ENCODE data around the gene YBX2. TPM values are rescaled to one million over a fixed set of nuclear protein-coding genes. Genes with fewer than 3 reads are reported as not detected.
"Not testable (repeated sequence)": the region's sequence is repeated elsewhere in the genome, so short reads cannot be mapped to it uniquely, and the experiment has no call there.

The YBX2 gene
- total RNA-seq, 1 experiment from 2014 or later: 0.65 TPM

DNA sequence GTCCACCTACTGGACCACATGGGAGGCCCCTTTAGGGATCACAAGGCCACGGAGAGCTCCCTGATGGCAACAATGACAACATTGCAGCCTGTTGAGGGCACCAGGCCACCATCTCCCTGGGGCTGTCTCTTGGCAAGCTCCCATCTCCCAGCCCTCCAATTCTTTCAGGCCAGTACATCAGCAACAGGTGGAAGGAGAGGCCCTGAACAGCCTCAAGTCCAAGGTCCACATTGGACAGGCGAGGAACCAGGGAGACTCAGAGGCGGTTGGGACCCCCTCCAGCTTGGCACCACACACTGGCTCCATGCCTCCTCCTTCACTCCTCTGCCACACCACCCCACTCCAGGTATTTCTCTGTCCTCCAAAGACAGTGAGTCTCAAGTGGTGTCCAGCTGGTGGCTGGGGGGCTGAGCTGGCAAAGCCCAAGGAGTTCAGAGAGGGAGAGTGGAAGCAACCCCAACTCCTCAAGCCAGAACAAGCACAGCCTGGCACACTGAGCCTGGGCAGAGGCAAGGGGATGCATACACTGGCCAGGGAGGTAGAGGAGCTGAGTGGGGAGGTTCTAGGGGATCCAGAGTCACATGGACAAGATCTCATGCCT is 40.6 kb upstream of the YBX2 start:
- Histone ChIP-seq H3K27me3 (ENCODE audit: insufficient read depth, low read depth) (no peaks in the 10 kb centered on the region), H3F3A (ENCODE audit: insufficient read depth, low read depth) (peaks cover 5% of the 10 kb centered on the region; the same call in 1 of the 2 replicates), H3K9me3 (ENCODE audit: insufficient read depth, low read depth) (no peaks in the 10 kb centered on the region), H4K20me1 (ENCODE audit: insufficient read depth) (no peaks in the 10 kb centered on the region), H3K36me3 (ENCODE audit: low read depth) (no peaks in the 10 kb centered on the region), H3K79me2 (ENCODE audit: low read depth) (no peaks in the 10 kb centered on the region), H3K9me2 (ENCODE audit: insufficient read depth) (no peaks in the 10 kb centered on the region), H2AFZ (no peak overlapping the region), H3K4me2 (no peak overlapping the region), H3K4me3 (no peak overlapping the region), H3K27ac (no peak overlapping the region), H3K4me1 (replicated peaks; ENCODE audit: insufficient read depth) (peaks cover 7% of the 10 kb centered on the region; the same call in 1 of the 2 replicates)
- intact Hi-C loops (cut with micrococcal nuclease; ENCODE audit: unreplicated experiment): no loop called here
- ChIA-PET CTCF (no interaction called here), POLR2A (ENCODE audit: unreplicated experiment) (interaction anchor here (0.6 kb wide), 1 partner anchor 97 kb away, joined by 3 read pairs; no protein-coding TSS in a partner anchor)
- BruUV-seq (replicated peaks): no TSS peak
- TF ChIP-seq CTCF (conservative IDR thresholded peaks at IDR 0.05) (no peak), EZH2 (IDR thresholded peaks at IDR 0.05; ENCODE audit: low read depth) (no peak)
- DNase-seq: no peak

- H3K27me3 ChIP-seq (ENCODE audit: insufficient read depth, low read depth); H3F3A ChIP-seq (ENCODE audit: insufficient read depth, low read depth); H4K20me1 ChIP-seq (ENCODE audit: insufficient read depth); H3K36me3 ChIP-seq (ENCODE audit: low read depth); H3K9me3 ChIP-seq (ENCODE audit: insufficient read depth, low read depth); H3K9me2 ChIP-seq (ENCODE audit: insufficient read depth); H2AFZ ChIP-seq; CTCF ChIA-PET; intact Hi-C loops (cut with micrococcal nuclease; ENCODE audit: unreplicated experiment); H3K4me3 ChIP-seq; H3K27ac ChIP-seq; BruUV-seq (replicated peaks); DNase-seq; POLR2A ChIA-PET (ENCODE audit: unreplicated experiment); H3K4me2 ChIP-seq: not testable (repeated sequence)
- Histone ChIP-seq H3K4me1 (replicated peaks; ENCODE audit: insufficient read depth) (peaks cover 15% of the 10 kb centered on the region), H3K79me2 (ENCODE audit: low read depth) (peaks cover 13% of the 10 kb centered on the region)
Measured at GRCh38 chr17:7332600-7333069, 38.2 kb upstream of the YBX2 start.

DNA sequence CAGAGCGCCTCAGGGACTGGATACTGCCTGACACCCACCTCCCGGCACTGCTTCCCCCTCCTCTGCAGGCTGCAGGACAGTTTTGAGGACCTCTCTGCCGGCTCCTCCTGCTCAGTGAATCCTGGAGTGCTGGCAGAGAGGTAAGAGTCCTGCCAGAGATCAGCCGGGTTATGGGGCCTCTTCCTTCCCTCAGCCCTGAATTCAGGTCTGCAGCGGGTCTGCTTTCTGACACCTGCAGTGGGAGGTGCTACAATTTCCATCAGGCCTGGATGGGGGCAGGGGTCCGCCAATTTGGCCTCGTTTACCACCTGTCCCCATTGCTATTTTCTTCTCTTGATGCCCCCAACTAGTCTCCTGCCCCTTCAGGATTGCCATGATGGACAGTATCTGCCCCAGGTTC is 37.7 kb upstream of the YBX2 start:
- no peak for TF ChIP-seq CTCF (conservative IDR thresholded peaks at IDR 0.05)
- no peak for TF ChIP-seq EZH2 (IDR thresholded peaks at IDR 0.05; ENCODE audit: low read depth)
- no peak overlapping the region for H3K4me3 ChIP-seq
- no peak overlapping the region for H3K4me2 ChIP-seq
- no peaks in the 10 kb centered on the region for H3K9me2 ChIP-seq (ENCODE audit: insufficient read depth)
- POLR2A ChIA-PET (ENCODE audit: unreplicated experiment): no interaction called here
- no peaks in the 10 kb centered on the region for H4K20me1 ChIP-seq (ENCODE audit: insufficient read depth)
- H2AFZ ChIP-seq: no peak overlapping the region
- H3K27ac ChIP-seq: no peak overlapping the region
- DNase-seq: no peak
- no peaks in the 10 kb centered on the region for H3K36me3 ChIP-seq (ENCODE audit: low read depth)
- CTCF ChIA-PET: no interaction called here
- peaks cover 16% of the 10 kb centered on the region for H3K4me1 ChIP-seq (replicated peaks; ENCODE audit: insufficient read depth)
- H3K79me2 ChIP-seq (ENCODE audit: low read depth): peaks cover 18% of the 10 kb centered on the region
- no peaks in the 10 kb centered on the region for H3K27me3 ChIP-seq (ENCODE audit: insufficient read depth, low read depth)
- no peaks in the 10 kb centered on the region for H3K9me3 ChIP-seq (ENCODE audit: insufficient read depth, low read depth)
- no TSS peak for BruUV-seq (replicated peaks)
- intact Hi-C loops (cut with micrococcal nuclease; ENCODE audit: unreplicated experiment): no loop called here
- peaks cover 9% of the 10 kb centered on the region; the same call in 1 of the 2 replicates for H3F3A ChIP-seq (ENCODE audit: insufficient read depth, low read depth)

GRCh38 chr17:7330638-7331015 is 36.2 kb upstream of the YBX2 start:
- POLR2A ChIA-PET (ENCODE audit: unreplicated experiment): interaction anchor here (0.6 kb wide), 1 partner anchor 73 kb away, joined by 10 read pairs; the partner anchor contains the start of gene TMEM256
- H2AFZ ChIP-seq: peak overlapping the region; percentile 90
- no TSS peak for BruUV-seq (replicated peaks)

More at GRCh38 chr17:7330638-7331015, 36.2 kb upstream of the YBX2 start:
- H3F3A ChIP-seq (ENCODE audit: insufficient read depth, low read depth): peaks cover 9% of the 10 kb centered on the region; the same call in 1 of the 2 replicates
- TF ChIP-seq EZH2 (IDR thresholded peaks at IDR 0.05; ENCODE audit: low read depth): no peak
- TF ChIP-seq CTCF (conservative IDR thresholded peaks at IDR 0.05): no peak
- peak overlapping the region; percentile 100 for H3K4me3 ChIP-seq
- no peak for DNase-seq
- no peaks in the 10 kb centered on the region for H4K20me1 ChIP-seq (ENCODE audit: insufficient read depth)
- H3K4me1 ChIP-seq (replicated peaks; ENCODE audit: insufficient read depth): peaks cover 16% of the 10 kb centered on the region
- CTCF ChIA-PET: no interaction called here
- intact Hi-C loops (cut with micrococcal nuclease; ENCODE audit: unreplicated experiment): no loop called here
- H3K9me3 ChIP-seq (ENCODE audit: insufficient read depth, low read depth): no peaks in the 10 kb centered on the region
- no peaks in the 10 kb centered on the region for H3K36me3 ChIP-seq (ENCODE audit: low read depth)
- no peaks in the 10 kb centered on the region for H3K9me2 ChIP-seq (ENCODE audit: insufficient read depth)
- peaks cover 25% of the 10 kb centered on the region for H3K79me2 ChIP-seq (ENCODE audit: low read depth)
- no peak overlapping the region for H3K27ac ChIP-seq
- no peaks in the 10 kb centered on the region for H3K27me3 ChIP-seq (ENCODE audit: insufficient read depth, low read depth)
- peak overlapping the region; percentile 96 for H3K4me2 ChIP-seq

Measured in PC-9 (cell line).